DOHH2 (cell line): ENCODE measurements around the gene SEC14L3.
A peak's percentile ranks its signal among the peaks of the same experiment; 100 is the strongest.

Experiments
- H3F3A ChIP-seq: fragments of 200-600 bp; sonication (generic), shearing (Covaris generic); 2 replicates; pipeline ENCODE4 v1.6.0; 2016; ENCODE audit warnings: antibody characterized with exemption, mild to moderate bottlenecking; ENCODE audit not compliant: control insufficient read depth, insufficient read depth
- H3K27ac ChIP-seq: fragments of 200-600 bp; sonication (generic); 2 replicates; pipeline ENCODE4 v1.5.1; 2014; ENCODE audit warnings: low read depth, mild to moderate bottlenecking, low read length, moderate library complexity
- H3K27me3 ChIP-seq: fragments of 200-600 bp; sonication (generic); 2 replicates; pipeline ENCODE4 v1.6.1; 2014; ENCODE audit warnings: mild to moderate bottlenecking, low read length, mixed read lengths; ENCODE audit not compliant: control insufficient read depth
- H3K36me3 ChIP-seq: fragments of 200-600 bp; sonication (generic); 2 replicates; pipeline ENCODE4 v1.6.1; 2014; ENCODE audit warnings: mild to moderate bottlenecking, low read length, moderate library complexity, mixed read lengths; ENCODE audit not compliant: control insufficient read depth
- H3K4me1 ChIP-seq: fragments of 200-600 bp; sonication (generic); 2 replicates; pipeline ENCODE4 v1.6.1; 2014; ENCODE audit warnings: mild to moderate bottlenecking, low read length, mixed read lengths; ENCODE audit not compliant: control insufficient read depth
- H3K4me2 ChIP-seq: fragments of 200-600 bp; sonication (generic); 2 replicates; pipeline ENCODE4 v1.6.0; 2014; ENCODE audit warnings: mild to moderate bottlenecking, low read length, moderate library complexity
- H3K4me3 ChIP-seq: fragments of 200-600 bp; sonication (generic); 2 replicates; pipeline ENCODE4 v1.5.1; 2014; ENCODE audit warnings: mild to moderate bottlenecking, low read length, mixed read lengths
- H3K79me2 ChIP-seq: fragments of 200-600 bp; sonication (generic); 2 replicates; pipeline ENCODE4 v1.6.1; 2014; ENCODE audit warnings: mild to moderate bottlenecking, low read length, mixed read lengths; ENCODE audit not compliant: control insufficient read depth
- H3K9me2 ChIP-seq: fragments of 200-600 bp; sonication (generic); replicated peaks from 2 replicates; pipeline ENCODE4 v1.6.1; 2014; ENCODE audit warnings: mild to moderate bottlenecking, low read length, mixed read lengths; ENCODE audit not compliant: control insufficient read depth
- H3K9me3 ChIP-seq: fragments of 200-600 bp; sonication (generic); 2 replicates; pipeline ENCODE4 v1.6.1; 2014; ENCODE audit warnings: antibody characterized with exemption, low read length, mixed read lengths; ENCODE audit not compliant: control insufficient read depth, insufficient read depth
- H4K20me1 ChIP-seq: fragments of 200-600 bp; sonication (generic); 2 replicates; pipeline ENCODE4 v1.6.0; 2014; ENCODE audit warnings: low read depth, mild to moderate bottlenecking, antibody characterized with exemption, low read length, moderate library complexity; ENCODE audit not compliant: control insufficient read depth, insufficient read depth
- CTCF ChIP-seq: fragments of 200-600 bp; sonication (generic); IDR thresholded peaks from one replicate; pipeline ENCODE4 v1.5.1; 2014; ENCODE audit warnings: antibody characterized with exemption, mild to moderate bottlenecking, low read depth, low read length; ENCODE audit not compliant: poor library complexity, severe bottlenecking
- EZH2phosphoT487 ChIP-seq: fragments of 200-600 bp; sonication (generic); IDR thresholded peaks from 2 replicates; pipeline ENCODE4 v1.6.1; 2017; ENCODE audit warnings: borderline replicate concordance, mild to moderate bottlenecking, antibody characterized with exemption, low read length, moderate library complexity, mixed read lengths

SEC14L3 gene

GRCh38 chr22:30423959-30424533 is 47.8 kb downstream of the SEC14L3 start:
- peaks cover 15% of the 10 kb centered on the region for H3F3A ChIP-seq

GRCh38 chr22:30423301-30423958 is 48.4 kb downstream of the SEC14L3 start:
- 0 out of 2 replicates have a peak, but pooled peaks cover 10% of the 10 kb centered on the region for H4K20me1 ChIP-seq
- H3K79me2 ChIP-seq = peaks cover 56% of the 10 kb centered on the region
- peak overlapping the region; percentile 99 for H3K4me2 ChIP-seq
- peaks cover 62% of the 10 kb centered on the region for H3K36me3 ChIP-seq
- peak overlapping the region; percentile 67 for H3K27ac ChIP-seq
- peaks cover 15% of the 10 kb centered on the region for H3F3A ChIP-seq
- no peaks in the 10 kb centered on the region for H3K27me3 ChIP-seq
- H3K9me2 ChIP-seq = no peaks in the 10 kb centered on the region
- peak overlapping the region; percentile 95 for H3K4me3 ChIP-seq
- H3K9me3 ChIP-seq = no peaks in the 10 kb centered on the region
- H3K4me1 ChIP-seq = peaks cover 41% of the 10 kb centered on the region
- TF ChIP-seq CTCF = no peak
- no peak for TF ChIP-seq EZH2phosphoT487

More at GRCh38 chr22:30423959-30424533, 47.8 kb downstream of the SEC14L3 start:
- H3K4me2 ChIP-seq = peak overlapping the region; percentile 99
- H4K20me1 ChIP-seq = 0 out of 2 replicates have a peak, but pooled peaks cover 10% of the 10 kb centered on the region
- TF ChIP-seq CTCF (no peak), EZH2phosphoT487 (no peak)
- no peaks in the 10 kb centered on the region for H3K9me2 ChIP-seq
- peaks cover 62% of the 10 kb centered on the region for H3K36me3 ChIP-seq
- H3K4me1 ChIP-seq = peaks cover 41% of the 10 kb centered on the region
- H3K27me3 ChIP-seq = no peaks in the 10 kb centered on the region
- peak overlapping the region; percentile 67 for H3K27ac ChIP-seq
- peaks cover 56% of the 10 kb centered on the region for H3K79me2 ChIP-seq
- H3K4me3 ChIP-seq = peak overlapping the region; percentile 95
- H3K9me3 ChIP-seq = no peaks in the 10 kb centered on the region

GRCh38 chr22:30422481-30423300 is 49.1 kb downstream of the SEC14L3 start:
- TF ChIP-seq CTCF (no peak), EZH2phosphoT487 (no peak)
- peaks cover 56% of the 10 kb centered on the region for H3K79me2 ChIP-seq
- H3K27ac ChIP-seq = peak overlapping the region; percentile 67
- H3F3A ChIP-seq = peaks cover 15% of the 10 kb centered on the region
- H3K4me3 ChIP-seq = peak overlapping the region; percentile 95
- 0 out of 2 replicates have a peak, but pooled peaks cover 10% of the 10 kb centered on the region for H4K20me1 ChIP-seq
- H3K4me1 ChIP-seq = peaks cover 41% of the 10 kb centered on the region
- no peaks in the 10 kb centered on the region for H3K9me3 ChIP-seq
- no peaks in the 10 kb centered on the region for H3K27me3 ChIP-seq
- no peaks in the 10 kb centered on the region for H3K9me2 ChIP-seq
- peaks cover 62% of the 10 kb centered on the region for H3K36me3 ChIP-seq
- peak overlapping the region; percentile 99 for H3K4me2 ChIP-seq
